H1 (cell line): ENCODE measurements around the gene B4GALT5. TPM values are rescaled to one million over a fixed set of nuclear protein-coding genes. Genes with fewer than 3 reads are reported as not detected.

Experiments used
- CTCF ChIA-PET: fragments of 300-600 bp; sonication (Branson Sonifier 250); formaldehyde crosslinking; loops from one replicate; lab custom pipeline; 2021; ENCODE audit not compliant: partially characterized antibody; lab: Charles Lee
- POLR2A ChIA-PET: fragments of 300-600 bp; sonication (Branson Sonifier 250); formaldehyde crosslinking; loops from one replicate; lab custom pipeline; 2021; ENCODE audit warnings: inconsistent platforms; ENCODE audit not compliant: partially characterized antibody; lab: Charles Lee
- DNase-seq, 2 experiments: peaks; one replicate each; pipeline versions ENCODE4 v3.0.0 to v3.0.0-alpha.2; 2010 to 2022; ENCODE audit warnings: low spot score in 2 of 2, low read depth in 1 of 2, mixed read lengths in 1 of 2
- FAIRE-seq: peaks from 2 replicates; lab custom pipeline; 2011; peaks lifted over from hg19 to GRCh38; lab: Jason Lieb, UNC
- H2AFZ ChIP-seq: 2 replicates; pipeline ENCODE4 v1.8.1; 2012; ENCODE audit warnings: low read length, inconsistent platforms
- H2AK5ac ChIP-seq: 2 replicates; pipeline ENCODE4 v1.6.1; 2013; ENCODE audit warnings: low read depth, low read length
- H2BK120ac ChIP-seq: replicated peaks from 2 replicates; pipeline ENCODE3; 2013; ENCODE audit warnings: low read depth, low read length, inconsistent platforms
- H2BK12ac ChIP-seq: 2 replicates; pipeline ENCODE4 v1.6.1; 2013; ENCODE audit warnings: low read depth, low read length
- H2BK15ac ChIP-seq: 2 replicates; pipeline ENCODE4 v1.6.1; 2013; ENCODE audit warnings: low read length
- H2BK20ac ChIP-seq: 2 replicates; pipeline ENCODE4 v1.6.1; 2013; ENCODE audit warnings: low read length
- H2BK5ac ChIP-seq: 2 replicates; pipeline ENCODE4 v1.6.1; 2013; ENCODE audit warnings: low read depth, low read length
- H3K14ac ChIP-seq: 2 replicates; pipeline ENCODE4 v1.6.1; 2013; ENCODE audit warnings: inconsistent platforms; ENCODE audit not compliant: insufficient read length
- H3K18ac ChIP-seq: 2 replicates; pipeline ENCODE4 v1.6.1; 2013; ENCODE audit warnings: low read length; ENCODE audit errors: extremely low read depth
- H3K23ac ChIP-seq: 2 replicates; pipeline ENCODE4 v1.6.1; 2013; ENCODE audit warnings: inconsistent platforms; ENCODE audit not compliant: insufficient read length
- H3K23me2 ChIP-seq: 2 replicates; pipeline ENCODE4 v1.6.1; 2013; ENCODE audit warnings: low read depth, low read length
- H3K27ac ChIP-seq: 2 replicates; pipeline ENCODE4 v1.6.1; 2011; ENCODE audit warnings: low read depth, low read length, inconsistent platforms
- H3K27me3 ChIP-seq, 4 experiments: replicated peaks in 1 of 4; 1 replicate in 1 of 4; 2 replicates in 3 of 4; pipeline versions ENCODE4 v1.6.1 to v1.8.1; 2011 to 2013; ENCODE audit warnings: low read length in 3 of 4, mild to moderate bottlenecking in 3 of 4, inconsistent platforms in 2 of 4, mixed read lengths in 2 of 4, moderate library complexity in 1 of 4; ENCODE audit not compliant: control insufficient read depth in 3 of 4, insufficient read depth in 3 of 4; ENCODE audit errors: extremely low read depth in 1 of 4
- H3K36me3 ChIP-seq, 4 experiments: 2 replicates each; pipeline versions ENCODE4 v1.6.1 to v1.8.1; 2011 to 2013; ENCODE audit warnings: mild to moderate bottlenecking in 4 of 4, low read length in 3 of 4, moderate library complexity in 2 of 4, control low read depth in 1 of 4, inconsistent platforms in 1 of 4; ENCODE audit not compliant: insufficient read depth in 4 of 4, control insufficient read depth in 2 of 4
- H3K4ac ChIP-seq: replicated peaks from 2 replicates; pipeline ENCODE3; 2013; ENCODE audit warnings: low read length, low read depth, mixed read lengths, inconsistent platforms; ENCODE audit not compliant: insufficient read length
- H3K4me1 ChIP-seq, 4 experiments: replicated peaks in 1 of 4; 1 replicate in 1 of 4; 2 replicates in 3 of 4; pipeline versions ENCODE4 v1.6.1 to v1.8.1; 2011 to 2013; ENCODE audit warnings: low read length in 3 of 4, inconsistent platforms in 2 of 4, mixed read lengths in 1 of 4; ENCODE audit not compliant: insufficient read depth in 4 of 4, control insufficient read depth in 3 of 4
- H3K4me2 ChIP-seq, 2 experiments: 2 replicates each; pipeline versions ENCODE4 v1.6.1 to v1.8.1; 2011 to 2013; ENCODE audit warnings: low read depth in 2 of 2, low read length in 2 of 2, control low read depth in 1 of 2, inconsistent platforms in 1 of 2, mild to moderate bottlenecking in 1 of 2; ENCODE audit not compliant: insufficient read depth in 1 of 2
- H3K4me3 ChIP-seq, 4 experiments: fragments of 200-600, 300-600 bp in 1 of 4; sonication (generic), shearing (Covaris generic), sonication (Bioruptor Twin) in 1 of 4; 2 replicates each; pipeline versions ENCODE4 v1.5.1 to v1.8.1; 2011 to 2016; ENCODE audit warnings: low read length in 4 of 4, low read depth in 3 of 4, control low read depth in 2 of 4, inconsistent platforms in 2 of 4, mild to moderate bottlenecking in 2 of 4, mixed read lengths in 1 of 4, moderate library complexity in 1 of 4; ENCODE audit not compliant: insufficient read depth in 2 of 4; ENCODE audit errors: extremely low read depth in 1 of 4
- H3K56ac ChIP-seq: replicated peaks from 2 replicates; pipeline ENCODE3; 2013; ENCODE audit warnings: low read depth, mild to moderate bottlenecking, mixed read lengths, low read length, inconsistent platforms; ENCODE audit not compliant: insufficient read length
- H3K79me1 ChIP-seq: 2 replicates; pipeline ENCODE4 v1.6.1; 2013; ENCODE audit warnings: low read depth, low read length, control low read depth
- H3K79me2 ChIP-seq, 2 experiments: 2 replicates each; pipeline versions ENCODE4 v1.6.1 to v1.8.1; 2012 to 2013; ENCODE audit warnings: low read length in 2 of 2, mild to moderate bottlenecking in 2 of 2, inconsistent platforms in 1 of 2; ENCODE audit not compliant: insufficient read depth in 2 of 2, control insufficient read depth in 1 of 2
- H3K9ac ChIP-seq, 4 experiments: replicated peaks in 1 of 4; 1 replicate in 1 of 4; 2 replicates in 3 of 4; pipeline versions ENCODE4 v1.6.1 to v1.8.1; 2011 to 2013; ENCODE audit warnings: low read depth in 3 of 4, low read length in 3 of 4, control low read depth in 2 of 4, mild to moderate bottlenecking in 2 of 4, moderate library complexity in 2 of 4, inconsistent platforms in 1 of 4; ENCODE audit errors: extremely low read depth in 1 of 4
- H3K9me3 ChIP-seq, 2 experiments: 2 replicates each; pipeline versions ENCODE4 v1.6.1 to v1.8.1; 2012 to 2013; ENCODE audit warnings: mild to moderate bottlenecking in 2 of 2, moderate library complexity in 2 of 2, control low read depth in 1 of 2, inconsistent platforms in 1 of 2, low read depth in 1 of 2, low read length in 1 of 2, mixed read lengths in 1 of 2; ENCODE audit not compliant: insufficient read depth in 2 of 2
- H4K20me1 ChIP-seq, 2 experiments: replicated peaks in 1 of 2; 2 replicates each; pipeline versions ENCODE3 to v1.8.1; 2011 to 2013; ENCODE audit warnings: inconsistent platforms in 2 of 2, low read length in 2 of 2, mild to moderate bottlenecking in 1 of 2; ENCODE audit not compliant: insufficient read depth in 2 of 2, control insufficient read depth in 1 of 2
- H4K5ac ChIP-seq: 2 replicates; pipeline ENCODE4 v1.6.1; 2013; ENCODE audit warnings: low read length, low read depth, mixed read lengths, inconsistent platforms; ENCODE audit not compliant: insufficient read length
- H4K8ac ChIP-seq: 2 replicates; pipeline ENCODE4 v1.8.0; 2013; ENCODE audit warnings: mild to moderate bottlenecking, moderate library complexity, low read length, inconsistent platforms; ENCODE audit not compliant: insufficient read depth; ENCODE audit errors: extremely low read depth
- H4K91ac ChIP-seq: replicated peaks from 2 replicates; pipeline ENCODE3; 2013; ENCODE audit warnings: low read length, mixed read lengths, inconsistent platforms; ENCODE audit not compliant: insufficient read length
- BRCA1 ChIP-seq: IDR thresholded peaks from 2 replicates; pipeline ENCODE4 v1.6.1; 2012; ENCODE audit warnings: low read depth, low read length, improper control_type of control experiment
- CHD1 ChIP-seq: IDR thresholded peaks from 2 replicates; pipeline ENCODE4 v1.6.1; 2012; ENCODE audit warnings: low read depth, low read length, improper control_type of control experiment
- CREB1 ChIP-seq: IDR thresholded peaks from 2 replicates; pipeline ENCODE4 v1.6.1; 2012; ENCODE audit warnings: inconsistent platforms
- CTBP2 ChIP-seq: IDR thresholded peaks from 2 replicates; pipeline ENCODE4 v1.7.0; 2011; ENCODE audit warnings: borderline replicate concordance, mild to moderate bottlenecking, moderate library complexity, mixed read lengths, low read length; ENCODE audit not compliant: insufficient read depth, insufficient read length
- EP300 ChIP-seq, 2 experiments: IDR thresholded peaks; 1 replicate in 1 of 2; 2 replicates in 1 of 2; pipeline ENCODE4 v1.6.1; 2011 to 2012; ENCODE audit warnings: low read depth in 2 of 2, low read length in 2 of 2, mild to moderate bottlenecking in 2 of 2, borderline replicate concordance in 1 of 2, inconsistent platforms in 1 of 2, moderate library complexity in 1 of 2
- KDM1A ChIP-seq: fragments of 200-600, 300-600 bp; sonication (generic); IDR thresholded peaks from 2 replicates; pipeline ENCODE4 v1.7.1; 2016; ENCODE audit warnings: mild to moderate bottlenecking, low read length, borderline replicate concordance
- SP2 ChIP-seq: IDR thresholded peaks from 2 replicates; pipeline ENCODE4 v1.6.1; 2012; ENCODE audit warnings: mild to moderate bottlenecking, low read length, inconsistent platforms
- SRF ChIP-seq: IDR thresholded peaks from 2 replicates; pipeline ENCODE4 v1.6.1; 2011; ENCODE audit warnings: mild to moderate bottlenecking, low read depth, low read length, moderate library complexity
- WGBS, 2 experiments: shearing (Covaris generic) in 1 of 2; methylation state at CpG; one replicate each; pipeline versions ENCODE4 v1.1.6 to v1.1.7; 2013 to 2015; ENCODE audit warnings: low lambda C conversion rate in 2 of 2, mixed read lengths in 2 of 2, inconsistent platforms in 1 of 2, low coverage in 1 of 2, missing lambda C conversion rate in 1 of 2; ENCODE audit not compliant: insufficient replicate concordance in 2 of 2, insufficient coverage in 1 of 2, insufficient read length in 1 of 2; ENCODE audit errors: extremely low coverage in 1 of 2, missing lambda C conversion rate in 1 of 2; 5-methylcytosine and 5-hydroxymethylcytosine counted together
- polyA plus RNA-seq, 7 experiments: library from polyadenylated mRNA; depleted of rRNA in 3 of 7; stranded (reverse) in 5 of 7; unstranded in 2 of 7; fragments of >200 nt in 5 of 7; fragments of 200-250 nt in 2 of 7; gene quantifications; 1 replicate in 5 of 7; 2 replicates in 1 of 7; 4 replicates in 1 of 7; pipeline versions ENCODE4 v1.2.1 to v1.2.3, GENCODE V29; 2011 to 2013; ENCODE audit warnings: missing spikeins in 2 of 7, mixed read lengths in 2 of 7
- total RNA-seq: library from RNA; stranded (reverse); fragmentation: NEBNext Ultra II Directional; extraction: Animal tissue kit (Norgen Biotek cat#: 25700); gene quantifications from 2 replicates; pipeline ENCODE4 v1.2.1, GENCODE V29; 2021

The B4GALT5 gene
- total and polyA plus RNA-seq, 2 of the 8 experiments (the other 6 are each of a cell fraction or from before 2014, with no cell fraction given) = 46.5 to 75.4 TPM

DNA sequence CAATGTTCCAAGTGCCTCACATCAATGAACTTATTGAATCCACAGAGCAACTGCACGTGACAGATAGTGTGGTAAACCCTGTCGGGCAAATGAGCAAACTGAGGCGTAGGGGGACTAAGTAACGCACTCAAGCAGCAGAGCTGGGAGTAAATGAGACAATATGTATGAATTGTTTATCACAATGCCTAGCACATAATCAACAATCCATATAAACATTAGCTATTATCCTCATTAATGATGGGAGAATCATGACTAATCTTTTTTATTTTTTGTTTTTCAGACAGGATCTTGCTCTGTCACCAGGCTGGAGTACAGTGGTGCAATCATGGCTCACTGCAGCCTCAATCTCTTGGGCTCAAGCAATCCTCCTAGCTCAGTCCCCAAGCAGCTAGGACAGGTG, 43.9 kb upstream of the B4GALT5 start:
- no peak for FAIRE-seq

More for the DNA sequence above, 43.9 kb upstream of the B4GALT5 start:
- Histone ChIP-seq H3K4me3 (no peak overlapping the region), H3K9ac (no peak overlapping the region), H3K4me1 (peaks cover 2 to 14% (median 9%) of the 10 kb centered on the region in 4 experiments), H3K18ac (no peak overlapping the region), H2AK5ac (no peak overlapping the region), H2BK20ac (no peak overlapping the region), H3K9me3 (no peaks in the 10 kb centered on the region), H3K27ac (no peak overlapping the region), H3K56ac (no peak overlapping the region), H3K79me2 (no peaks in the 10 kb centered on the region), H4K5ac (no peak overlapping the region), H3K79me1 (no peaks in the 10 kb centered on the region), H4K20me1 (no peaks in the 10 kb centered on the region), H3K14ac (no peak overlapping the region), H3K23me2 (no peaks in the 10 kb centered on the region), H4K8ac (no peak overlapping the region), H3K36me3 (no peaks in the 10 kb centered on the region), H2BK120ac (no peak overlapping the region), H2AFZ (no peak overlapping the region), H3K27me3 (no peaks in the 10 kb centered on the region), H3K4ac (no peak overlapping the region), H2BK5ac (no peak overlapping the region), H2BK12ac (no peak overlapping the region), H4K91ac (no peak overlapping the region), H3K23ac (no peak overlapping the region), H2BK15ac (no peak overlapping the region), H3K4me2 (no peak overlapping the region)
- DNase-seq = no peak
- WGBS, 2 experiments = 97% methylated on average over 4 of the region's 4 CpGs; no CpG with 5 or more reads in 1 of the 2 experiments
- ChIA-PET POLR2A (no interaction called here), CTCF (interaction anchor here (0.6 to 1.2 kb wide), 4 partner anchors 13 to 221 kb away, joined by 3 to 5 read pairs (median 4); no protein-coding TSS in a partner anchor)
- TF ChIP-seq CREB1 (no peak), KDM1A (no peak), EP300 (IDR thresholded peaks at IDR 0.05; ENCODE audit: borderline replicate concordance in 1 of 2, low read depth in 2 of 2, low read length in 2 of 2) (no peak), CTBP2 (no peak), BRCA1 (no peak), SP2 (no peak), CHD1 (no peak), SRF (no peak)
